ENCODE data around the gene CHD6. TPM values are rescaled to one million over a fixed set of nuclear protein-coding genes. Genes with fewer than 3 reads are reported as not detected.

The CHD6 gene
- total RNA-seq, 1 experiment from 2014 or later = 80.5 TPM

- ChIA-PET POLR2A (no interaction called here), CTCF (interaction anchor here (1.0 to 1.1 kb wide), 2 partner anchors 72 to 240 kb away, joined by 3 to 4 read pairs; no protein-coding TSS in a partner anchor)
- peaks cover 50% of the 10 kb centered on the region for H3K36me3 Mint-ChIP-seq (ENCODE audit: insufficient read depth, unreplicated experiment)
These were observed 205.7 kb downstream of the CHD6 start for GRCh38 chr20:41412324-41413120.

GRCh38 chr20:41411391-41411847, 206.8 kb downstream of the CHD6 start:
- Mint-ChIP-seq H3K9me3 (ENCODE audit: unreplicated experiment) (no peaks in the 10 kb centered on the region), H3K4me1 (ENCODE audit: low read depth, unreplicated experiment) (peaks cover 13% of the 10 kb centered on the region), H3K4me3 (ENCODE audit: unreplicated experiment) (no peak overlapping the region), H3K27me3 (ENCODE audit: insufficient read depth, unreplicated experiment) (no peaks in the 10 kb centered on the region), H3K36me3 (ENCODE audit: insufficient read depth, unreplicated experiment) (peaks cover 57% of the 10 kb centered on the region), H3K27ac (ENCODE audit: unreplicated experiment) (no peak overlapping the region)
- Histone ChIP-seq H3K36me3 (ENCODE audit: control insufficient read depth, insufficient read depth, low read length) (peaks cover 19% of the 10 kb centered on the region), H3K9me3 (no peaks in the 10 kb centered on the region), H3K4me1 (peaks cover 13% of the 10 kb centered on the region), H3K4me3 (ENCODE audit: low read depth, low read length) (no peak overlapping the region), H3K27me3 (replicated peaks; ENCODE audit: control insufficient read depth, insufficient read depth, low read length) (no peaks in the 10 kb centered on the region)
- BruUV-seq (replicated peaks) = no TSS peak
- peak; percentile 49 to 65 for TF ChIP-seq CTCF (IDR thresholded peaks at IDR 0.05; ENCODE audit: insufficient read depth in 1 of 2, low read depth in 1 of 2, low read length in 1 of 2, severe bottlenecking in 1 of 2, unreplicated experiment in 1 of 2)
- CTCF ChIA-PET = interaction anchor here (0.5 to 1.7 kb wide), 10 partner anchors 53 to 455 kb away, joined by 3 to 23 read pairs (median 4); partner anchors contain the start of gene LPIN3
- intact Hi-C loops (cut with micrococcal nuclease; ENCODE audit: unreplicated experiment) = loop anchor here (1.0 to 2.0 kb wide), 2 partner anchors 71 to 239 kb away; partner anchors contain the start of gene LPIN3
- POLR2A ChIA-PET = interaction anchor here (0.6 kb wide), 1 partner anchor 71 kb away, joined by 7 read pairs; the partner anchor contains the start of gene LPIN3
- no peak for DNase-seq

More at GRCh38 chr20:41412324-41413120, 205.7 kb downstream of the CHD6 start:
- Mint-ChIP-seq H3K9me3 (ENCODE audit: unreplicated experiment) (no peaks in the 10 kb centered on the region), H3K4me1 (ENCODE audit: low read depth, unreplicated experiment) (peaks cover 2% of the 10 kb centered on the region), H3K27me3 (ENCODE audit: insufficient read depth, unreplicated experiment) (no peaks in the 10 kb centered on the region), H3K4me3 (ENCODE audit: unreplicated experiment) (no peak overlapping the region), H3K27ac (ENCODE audit: unreplicated experiment) (no peak overlapping the region)
- no peak for DNase-seq
- peaks cover 2% of the 10 kb centered on the region for H3K4me1 ChIP-seq
- no TSS peak for BruUV-seq (replicated peaks)
- no peaks in the 10 kb centered on the region for H3K27me3 ChIP-seq (replicated peaks; ENCODE audit: control insufficient read depth, insufficient read depth, low read length)
- H3K9me3 ChIP-seq = no peaks in the 10 kb centered on the region
- H3K4me3 ChIP-seq (ENCODE audit: low read depth, low read length) = no peak overlapping the region
- intact Hi-C loops (cut with micrococcal nuclease; ENCODE audit: unreplicated experiment) = no loop called here
- peaks cover 18% of the 10 kb centered on the region for H3K36me3 ChIP-seq (ENCODE audit: control insufficient read depth, insufficient read depth, low read length)
- no peak for TF ChIP-seq CTCF (IDR thresholded peaks at IDR 0.05; ENCODE audit: insufficient read depth in 1 of 2, low read depth in 1 of 2, low read length in 1 of 2, severe bottlenecking in 1 of 2, unreplicated experiment in 1 of 2)

- CTCF ChIA-PET = no interaction called here
- BruUV-seq (replicated peaks) = no TSS peak
- H3K27me3 ChIP-seq (replicated peaks; ENCODE audit: control insufficient read depth, insufficient read depth, low read length) = no peaks in the 10 kb centered on the region
These were observed 209.2 kb downstream of the CHD6 start for GRCh38 chr20:41408986-41409385.

More at GRCh38 chr20:41408986-41409385, 209.2 kb downstream of the CHD6 start:
- no peak overlapping the region for H3K4me3 ChIP-seq (ENCODE audit: low read depth, low read length)
- Mint-ChIP-seq H3K27me3 (ENCODE audit: insufficient read depth, unreplicated experiment) (no peaks in the 10 kb centered on the region), H3K4me1 (ENCODE audit: low read depth, unreplicated experiment) (peaks cover 13% of the 10 kb centered on the region), H3K27ac (ENCODE audit: unreplicated experiment) (peak overlapping the region; percentile 22), H3K4me3 (ENCODE audit: unreplicated experiment) (no peak overlapping the region), H3K36me3 (ENCODE audit: insufficient read depth, unreplicated experiment) (peaks cover 60% of the 10 kb centered on the region), H3K9me3 (ENCODE audit: unreplicated experiment) (no peaks in the 10 kb centered on the region)
- no peaks in the 10 kb centered on the region for H3K9me3 ChIP-seq
- peaks cover 26% of the 10 kb centered on the region for H3K36me3 ChIP-seq (ENCODE audit: control insufficient read depth, insufficient read depth, low read length)
- peaks cover 15% of the 10 kb centered on the region for H3K4me1 ChIP-seq
- POLR2A ChIA-PET = no interaction called here
- intact Hi-C loops (cut with micrococcal nuclease; ENCODE audit: unreplicated experiment) = no loop called here
- DNase-seq = no peak
- TF ChIP-seq CTCF (IDR thresholded peaks at IDR 0.05; ENCODE audit: insufficient read depth in 1 of 2, low read depth in 1 of 2, low read length in 1 of 2, severe bottlenecking in 1 of 2, unreplicated experiment in 1 of 2) = no peak
